Measurements from ENCODE around the gene KRCC1.
A peak's percentile ranks its signal among the peaks of the same experiment; 100 is the strongest.
"Not testable (repeated sequence)": the region's sequence is repeated elsewhere in the genome, so short reads cannot be mapped to it uniquely, and the experiment has no call there.

Gene KRCC1

DNA sequence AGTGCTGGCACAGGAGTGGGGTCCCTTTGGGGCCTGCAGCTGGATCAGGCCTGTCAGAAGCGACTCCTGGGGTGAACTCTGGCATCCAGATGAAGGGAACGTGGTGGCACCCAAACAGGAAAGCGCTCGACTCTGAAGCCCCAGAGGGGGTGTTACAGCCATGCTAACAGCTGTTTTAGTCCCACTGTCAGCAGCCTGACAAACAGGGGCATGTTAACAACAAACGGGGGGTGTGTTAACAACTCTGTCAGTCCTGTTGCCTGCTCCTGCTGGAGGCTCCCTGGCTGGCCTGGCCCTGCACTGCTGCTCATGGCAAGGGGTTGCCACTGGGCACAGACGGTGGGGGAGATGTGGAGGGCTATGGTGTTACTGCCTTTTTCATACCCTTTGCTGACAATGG, 36.7 kb downstream of the KRCC1 start:
- no peak for DNase-seq (ENCODE audit: low read depth, low spot score)
- H3K4me3 ChIP-seq (ENCODE audit: low read depth, low read length): no peak overlapping the region
- POLR2A ChIA-PET: no interaction called here
- CTCF ChIA-PET: no interaction called here
- no peak for TF ChIP-seq CTCF (IDR thresholded peaks at IDR 0.05; ENCODE audit: insufficient read depth, low read length, missing control alignments)

DNA sequence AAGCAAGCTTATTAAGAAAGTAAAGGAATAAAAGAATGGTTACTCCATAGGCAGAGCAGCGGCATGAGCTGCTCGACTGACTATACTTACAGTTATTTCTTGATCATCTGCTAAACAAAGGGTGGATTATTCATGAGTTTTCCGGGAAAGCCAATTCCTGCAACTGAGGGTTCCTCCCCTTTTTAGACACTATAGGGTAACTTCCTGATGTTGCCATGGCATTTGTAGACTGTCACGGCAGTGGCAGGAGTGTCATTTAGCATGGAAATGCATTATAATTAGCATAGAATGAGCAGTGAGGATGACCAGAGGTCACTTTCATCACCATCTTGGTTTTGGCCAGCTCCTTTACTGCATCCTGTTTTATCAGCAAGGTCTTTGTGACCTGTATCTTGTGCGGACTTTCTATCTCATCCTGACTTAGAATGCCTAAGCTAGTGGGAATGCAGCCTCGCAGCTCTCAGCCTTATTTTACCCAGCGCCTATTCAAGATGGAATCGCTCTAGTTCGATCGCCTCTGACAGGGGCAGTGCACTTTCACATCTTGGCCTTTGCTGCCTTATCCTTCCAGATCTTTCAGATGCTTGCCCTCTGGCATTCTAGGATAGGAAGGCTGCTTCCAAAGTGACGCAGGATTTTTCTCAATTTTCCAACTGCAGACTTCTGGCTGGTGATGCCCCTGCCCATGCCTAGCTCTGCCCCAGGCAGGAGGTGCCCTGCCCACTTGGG, 37.3 kb downstream of the KRCC1 start:
- POLR2A ChIA-PET; H3K4me3 ChIP-seq (ENCODE audit: low read depth, low read length); CTCF ChIA-PET; DNase-seq (ENCODE audit: low read depth, low spot score): not testable (repeated sequence)

DNA sequence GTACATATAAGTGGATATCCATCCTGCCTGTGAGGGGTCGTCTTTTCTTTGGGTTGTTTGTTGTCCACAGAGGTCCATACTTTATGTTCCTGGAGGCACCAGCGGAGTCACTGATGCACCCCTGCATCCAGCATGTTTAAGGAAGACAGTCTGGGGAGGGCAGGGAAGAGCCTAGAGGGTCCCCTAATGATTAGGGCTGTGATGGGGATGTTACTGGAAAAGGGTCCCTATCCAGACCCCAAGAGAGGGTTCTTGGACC, 37.9 kb downstream of the KRCC1 start:
- H3K4me3 ChIP-seq (ENCODE audit: low read depth, low read length); POLR2A ChIA-PET; DNase-seq (ENCODE audit: low read depth, low spot score); CTCF ChIA-PET: not testable (repeated sequence)

GRCh38 chr2:88016960-88017779, 38.4 kb downstream of the KRCC1 start:
- no peak for DNase-seq (ENCODE audit: low read depth, low spot score)
- peak overlapping the region; percentile 66 for H3K4me3 ChIP-seq (ENCODE audit: low read depth, low read length)
- ChIA-PET POLR2A (no interaction called here), CTCF (no interaction called here)
- TF ChIP-seq CTCF (IDR thresholded peaks at IDR 0.05; ENCODE audit: insufficient read depth, low read length, missing control alignments): no peak

- no peak for TF ChIP-seq CTCF (IDR thresholded peaks at IDR 0.05; ENCODE audit: insufficient read depth, low read length, missing control alignments)
- POLR2A ChIA-PET: interaction anchor here (0.6 to 0.7 kb wide), 2 partner anchors 14 to 52 kb away, joined by 3 read pairs; no protein-coding TSS in a partner anchor
- DNase-seq (ENCODE audit: low read depth, low spot score): peak; percentile 56
- CTCF ChIA-PET: no interaction called here
- peak within 1 kb of the TSS; percentile 66 for H3K4me3 ChIP-seq (ENCODE audit: low read depth, low read length)
Observed at GRCh38 chr2:88016086-88016959, 39.3 kb downstream of the KRCC1 start, which contains the start of gene RNU2-63P. Gene RNU2-63P (minus strand): TSS chr2:88016547.

- no peak for DNase-seq (ENCODE audit: low read depth, low spot score)
- ChIA-PET CTCF (interaction anchor here (1.2 to 1.9 kb wide), 2 partner anchors 9 to 50 kb away, joined by 3 to 13 read pairs; no protein-coding TSS in a partner anchor), POLR2A (no interaction called here)
- H3K4me3 ChIP-seq (ENCODE audit: low read depth, low read length): no peak overlapping the region
- no peak for TF ChIP-seq CTCF (IDR thresholded peaks at IDR 0.05; ENCODE audit: insufficient read depth, low read length, missing control alignments)
Observed at GRCh38 chr2:88011011-88011410, 44.6 kb downstream of the KRCC1 start.

DNA sequence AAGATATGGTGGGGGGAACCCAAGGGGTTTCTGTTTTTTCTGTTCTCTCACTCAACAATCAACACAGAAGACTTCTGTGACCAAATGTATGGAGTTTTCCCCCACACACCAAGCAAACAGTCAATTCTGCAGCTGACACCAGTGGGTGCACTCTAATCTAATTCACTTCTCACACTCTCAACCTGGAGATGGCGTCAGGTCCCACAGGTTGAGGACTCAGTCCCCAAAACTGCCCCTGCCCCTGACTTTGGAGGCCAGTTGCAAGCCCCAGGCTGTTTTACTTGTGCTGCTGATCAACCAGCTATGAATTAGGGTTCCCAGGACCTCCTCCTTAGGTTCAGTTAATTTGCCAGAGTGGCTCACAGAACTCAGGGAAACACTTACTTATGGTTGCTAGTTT, 45.4 kb downstream of the KRCC1 start:
- no peak for DNase-seq (ENCODE audit: low read depth, low spot score)
- POLR2A ChIA-PET: no interaction called here
- CTCF ChIA-PET: interaction anchor here (1.2 to 1.9 kb wide), 2 partner anchors 8 to 51 kb away, joined by 3 to 13 read pairs; no protein-coding TSS in a partner anchor

More for the DNA sequence above, 45.4 kb downstream of the KRCC1 start:
- H3K4me3 ChIP-seq (ENCODE audit: low read depth, low read length): no peak overlapping the region
- TF ChIP-seq CTCF (IDR thresholded peaks at IDR 0.05; ENCODE audit: insufficient read depth, low read length, missing control alignments): no peak
